RKO (cell line): ENCODE measurements around the gene ACOT7.
"Not testable (repeated sequence)": the region's sequence is repeated elsewhere in the genome, so short reads cannot be mapped to it uniquely, and the experiment has no call there.

Experiments
- DNase-seq: peaks from one replicate; pipeline ENCODE4 v3.0.0-alpha.2; 2016; ENCODE audit warnings: low spot score

The ACOT7 gene

DNA sequence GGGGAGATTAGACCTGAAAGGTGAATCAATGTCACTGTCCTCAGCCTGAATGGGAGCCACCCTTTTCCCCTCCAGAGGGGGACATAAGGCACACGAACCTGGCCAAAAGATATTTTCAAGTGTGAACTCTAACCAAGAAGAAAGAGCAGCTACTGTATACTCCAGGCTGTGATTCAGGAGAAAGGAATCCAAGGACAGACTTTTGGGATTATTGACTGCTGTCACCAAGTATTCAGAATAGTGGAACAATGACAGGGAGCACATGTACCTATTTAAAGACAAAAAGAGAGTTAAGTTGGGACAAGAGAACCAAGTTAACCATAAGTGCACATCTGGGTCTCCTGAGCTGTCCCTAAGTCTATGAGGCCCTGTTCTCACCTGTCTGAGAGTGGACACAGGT is 160.2 kb downstream of the ACOT7 start:
- no peak for DNase-seq

DNA sequence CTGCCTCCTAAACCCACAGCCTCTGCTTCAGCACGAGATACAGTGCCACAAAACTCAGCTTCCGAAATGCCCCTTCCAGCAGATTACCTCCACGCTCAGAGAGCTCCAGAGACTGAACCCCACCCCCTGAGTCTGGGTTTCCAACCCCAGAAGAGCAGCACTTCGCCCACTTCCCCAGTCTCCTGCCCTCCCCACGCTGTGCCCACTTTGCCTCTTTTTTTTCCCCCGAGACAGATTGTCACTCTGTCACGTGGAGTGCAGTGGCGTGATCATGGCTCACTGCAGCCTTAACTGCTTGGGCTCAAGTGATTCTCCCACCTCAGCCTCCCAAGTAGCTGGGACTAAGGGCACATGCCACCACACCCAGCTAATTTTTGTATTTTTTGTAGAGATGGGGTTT is 167.9 kb downstream of the ACOT7 start:
- DNase-seq = no peak

DNA sequence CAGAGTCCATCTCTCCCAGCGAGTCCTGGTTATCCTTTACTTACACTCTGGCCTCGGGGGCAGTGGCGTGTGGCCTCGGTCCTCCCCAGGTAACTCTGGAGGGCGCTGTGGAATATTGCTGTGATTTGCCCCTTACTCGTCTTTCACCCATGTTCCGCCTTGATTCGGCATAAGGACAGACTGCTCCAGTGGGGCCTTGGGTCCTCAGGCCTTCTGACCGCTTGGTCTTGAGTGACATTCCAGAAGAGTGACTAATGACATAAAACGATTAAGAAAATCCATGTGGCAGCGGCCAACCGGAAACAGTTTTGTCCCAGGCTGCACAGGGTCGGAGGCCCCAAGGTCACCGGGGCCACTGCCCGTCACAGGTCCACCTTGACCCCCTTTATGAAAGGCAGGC is 168.8 kb downstream of the ACOT7 start:
- no peak for DNase-seq

DNA sequence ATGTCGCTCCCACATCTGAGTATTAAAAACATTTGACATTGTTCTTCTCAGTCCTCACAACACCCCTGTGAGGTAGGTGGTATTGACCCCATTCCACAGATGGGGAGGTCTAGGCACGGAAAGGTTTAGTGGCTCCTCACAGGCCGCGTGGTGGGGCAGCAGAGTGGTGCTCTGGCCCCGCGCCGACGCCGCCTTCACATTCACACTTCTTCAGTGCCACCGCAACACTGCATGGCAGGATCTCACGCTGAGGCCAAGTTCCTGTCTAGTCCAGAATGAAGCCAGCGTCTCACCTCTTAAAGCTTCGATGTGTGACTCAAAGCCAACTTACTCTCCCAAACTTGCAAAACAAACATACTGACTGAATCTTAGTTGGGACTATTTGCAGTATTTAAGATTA is 169.9 kb downstream of the ACOT7 start:
- no peak for DNase-seq

DNA sequence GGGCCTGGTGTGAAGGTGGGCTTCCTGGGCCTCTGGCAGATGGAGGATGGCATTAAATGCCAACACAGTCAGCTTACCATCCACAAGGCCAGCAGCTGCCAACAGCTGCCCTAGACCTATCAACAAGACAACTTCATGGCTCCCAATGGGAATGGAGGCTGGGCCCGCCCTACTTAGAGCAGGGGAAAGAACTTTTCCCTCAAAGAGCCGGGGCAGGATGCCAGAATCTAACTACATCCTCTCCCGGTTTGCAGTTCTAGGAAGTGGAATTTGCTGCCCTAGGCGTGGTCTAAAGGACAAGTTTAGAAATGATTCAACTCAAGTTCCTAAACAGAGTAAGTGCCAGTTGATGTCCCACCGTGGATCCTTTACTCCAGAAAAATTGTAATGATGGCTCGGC is 170.9 kb downstream of the ACOT7 start:
- DNase-seq = no peak

DNA sequence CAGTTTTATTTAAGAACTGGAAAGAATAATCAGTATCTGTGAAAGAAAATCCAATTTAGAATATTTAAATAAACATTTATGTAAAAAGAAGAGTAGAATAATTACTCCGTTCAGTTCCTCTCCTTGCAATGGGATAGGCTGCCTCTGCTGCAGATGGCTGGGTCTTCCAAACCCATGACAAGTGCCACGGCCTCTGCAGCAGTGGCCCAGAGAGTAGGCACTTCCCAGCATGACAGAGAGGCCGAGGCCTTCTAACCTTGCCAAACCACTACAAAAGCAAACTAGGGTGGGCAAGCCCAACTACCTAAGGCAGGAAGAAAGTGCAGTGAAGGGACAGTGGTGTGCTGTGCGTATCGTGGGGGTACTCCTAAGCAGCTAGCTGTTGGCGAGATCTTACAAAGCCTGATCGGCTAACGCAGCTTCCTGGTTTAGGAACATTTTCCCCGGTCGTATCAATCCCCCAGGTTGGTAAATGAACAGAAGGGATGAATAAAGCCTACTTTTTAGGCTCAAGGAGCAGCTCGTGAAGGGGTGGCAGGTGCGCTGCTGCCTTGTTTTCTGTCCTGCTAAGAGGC is 172.3 kb downstream of the ACOT7 start:
- no peak for DNase-seq

DNA sequence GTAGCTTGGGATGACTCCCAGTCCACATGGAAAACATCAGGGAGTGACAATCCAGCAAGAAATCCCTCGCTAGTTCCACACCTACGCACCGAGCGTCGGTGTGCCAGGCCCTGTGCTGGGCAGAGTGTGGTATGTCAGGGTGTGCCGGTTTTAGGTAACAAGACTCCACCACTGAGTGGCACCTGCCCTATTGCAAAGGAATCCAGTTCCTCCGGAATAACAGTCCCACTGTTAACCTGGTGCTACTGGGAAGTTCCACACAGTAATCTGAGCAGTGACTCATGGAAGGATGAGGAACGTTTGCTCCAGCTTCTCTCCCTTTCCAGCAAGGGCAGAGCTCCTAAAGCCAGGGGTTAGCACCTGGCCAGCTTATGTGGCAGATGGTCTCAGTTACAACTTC is 173.3 kb downstream of the ACOT7 start:
- no peak for DNase-seq

DNA sequence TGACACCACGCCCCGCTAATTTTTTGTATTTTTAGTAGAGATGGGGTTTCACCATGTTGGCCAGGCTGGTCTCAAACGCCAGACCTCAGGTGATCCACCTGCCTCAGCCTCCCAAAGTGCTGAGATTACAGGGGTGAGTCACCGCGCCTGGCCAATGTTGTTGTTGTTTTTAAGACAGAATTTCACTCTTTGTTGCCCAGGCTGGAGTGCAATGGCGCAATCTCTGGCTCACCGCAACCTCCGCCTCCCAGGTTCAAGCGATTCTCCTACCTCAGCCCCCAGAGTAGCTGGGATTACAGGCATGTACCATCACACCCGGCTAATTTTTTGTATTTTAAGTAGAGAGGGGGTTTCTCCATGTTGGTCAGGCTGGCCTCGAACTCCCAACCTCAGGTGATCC is 173.9 kb downstream of the ACOT7 start:
- DNase-seq = not testable (repeated sequence)

DNA sequence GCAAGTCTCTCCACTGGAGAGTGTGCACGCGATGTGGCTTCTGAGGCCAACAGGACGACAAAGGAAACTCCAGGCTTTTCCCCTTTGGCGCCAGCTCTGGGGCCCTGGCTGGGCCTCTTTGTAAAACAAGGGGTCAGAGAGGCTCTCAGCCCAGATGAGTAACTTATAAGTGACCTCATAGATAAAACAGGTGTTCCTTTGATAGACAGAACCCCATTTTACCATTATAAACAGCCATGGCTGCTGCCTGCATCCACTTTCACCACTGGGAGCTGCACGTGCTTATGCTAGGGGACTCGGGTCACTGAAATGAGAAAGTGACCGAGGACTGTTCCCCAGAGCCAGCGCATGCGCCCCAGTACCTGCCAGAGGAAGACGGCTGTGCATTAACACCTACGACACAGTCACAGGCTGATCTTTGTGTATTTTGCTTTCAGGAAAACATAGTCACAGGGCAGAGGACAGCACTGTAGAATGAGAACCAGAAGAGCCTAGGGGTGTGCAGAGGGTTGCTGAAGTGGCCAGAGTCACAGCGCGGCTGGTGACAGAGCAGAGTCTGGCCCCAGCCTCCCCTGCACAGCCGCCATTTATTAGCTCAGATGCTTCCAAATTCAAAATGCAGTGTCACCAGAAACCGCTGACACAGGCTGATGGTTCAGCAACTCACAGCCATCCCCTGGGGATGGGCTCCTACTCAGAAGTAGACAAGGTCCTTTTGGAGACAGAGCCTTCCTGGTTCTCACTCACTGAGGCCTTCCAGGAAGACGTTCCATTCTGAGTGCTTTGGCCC is 175.0 kb downstream of the ACOT7 start:
- no peak for DNase-seq
